ENCODE data around the gene INPP5K.

INPP5K gene

GRCh38 chr17:1505586-1505985 is 10.8 kb downstream of the INPP5K start:
- no peak for DNase-seq

GRCh38 chr17:1504866-1505265 is 11.5 kb downstream of the INPP5K start:
- no peak for DNase-seq

- DNase-seq: no peak
Measured at GRCh38 chr17:1503699-1504098, 12.7 kb downstream of the INPP5K start.

- no peak for DNase-seq
Measured at GRCh38 chr17:1498869-1499268, 17.5 kb downstream of the INPP5K start.

DNA sequence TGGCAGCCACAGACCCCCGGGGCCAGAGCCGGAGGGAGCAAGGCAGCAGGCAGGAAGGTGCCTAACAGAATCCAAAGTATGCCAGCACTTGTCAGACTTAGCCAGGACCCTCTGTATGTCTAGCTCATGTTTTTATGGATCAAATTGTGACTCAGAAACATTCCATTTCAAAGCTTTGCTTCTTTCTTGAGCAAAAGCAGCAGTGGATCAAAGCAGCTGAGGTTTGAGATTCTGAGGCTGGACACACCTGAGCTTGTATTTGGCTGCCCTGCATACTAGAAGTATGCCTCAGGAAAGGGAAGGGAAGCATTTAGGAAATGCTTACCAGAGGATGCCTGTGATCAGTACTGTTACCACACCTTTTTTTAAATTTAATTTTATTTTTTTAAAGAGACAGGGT is 18.2 kb downstream of the INPP5K start:
- no peak for DNase-seq

DNA sequence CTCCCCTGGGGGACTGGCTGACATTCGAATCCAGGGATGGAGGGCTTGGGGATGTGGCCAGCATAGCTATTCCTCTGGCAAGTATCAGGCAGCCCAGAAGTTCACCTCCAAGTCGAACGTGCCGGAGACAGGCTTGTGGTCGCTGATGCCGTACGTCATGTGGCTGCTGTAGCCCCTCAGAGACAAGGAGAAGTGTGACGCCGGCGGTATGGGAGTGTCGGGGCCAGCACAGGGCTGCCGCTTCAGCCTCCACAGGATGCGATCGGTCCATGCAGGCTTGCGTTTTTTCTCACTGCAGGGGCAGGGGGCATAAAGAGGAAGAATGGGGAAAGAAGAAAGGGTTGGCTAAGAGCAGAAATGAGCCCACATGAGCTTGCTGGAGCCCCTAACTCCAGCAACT is 18.6 kb downstream of the INPP5K start:
- DNase-seq: no peak

DNA sequence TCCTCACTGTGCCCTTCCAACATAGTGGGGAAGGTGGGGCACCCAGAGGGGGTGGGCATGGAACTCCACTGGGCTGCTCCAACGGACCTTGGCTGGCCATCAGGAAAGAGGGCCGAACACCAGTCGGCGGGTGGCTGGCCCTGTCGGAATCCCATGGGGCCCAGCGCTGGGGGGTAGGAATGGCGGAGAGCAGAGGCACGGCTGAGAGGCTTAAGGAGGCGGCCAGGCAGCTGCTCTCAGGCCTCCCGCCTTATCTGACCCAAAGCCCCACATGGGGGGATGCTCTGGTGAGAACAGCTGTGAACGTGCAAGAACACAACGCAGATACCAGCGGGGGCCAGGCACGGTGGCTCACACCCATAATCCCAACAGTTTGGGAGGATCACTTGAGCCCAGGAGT is 19.5 kb downstream of the INPP5K start:
- no peak for DNase-seq

DNA sequence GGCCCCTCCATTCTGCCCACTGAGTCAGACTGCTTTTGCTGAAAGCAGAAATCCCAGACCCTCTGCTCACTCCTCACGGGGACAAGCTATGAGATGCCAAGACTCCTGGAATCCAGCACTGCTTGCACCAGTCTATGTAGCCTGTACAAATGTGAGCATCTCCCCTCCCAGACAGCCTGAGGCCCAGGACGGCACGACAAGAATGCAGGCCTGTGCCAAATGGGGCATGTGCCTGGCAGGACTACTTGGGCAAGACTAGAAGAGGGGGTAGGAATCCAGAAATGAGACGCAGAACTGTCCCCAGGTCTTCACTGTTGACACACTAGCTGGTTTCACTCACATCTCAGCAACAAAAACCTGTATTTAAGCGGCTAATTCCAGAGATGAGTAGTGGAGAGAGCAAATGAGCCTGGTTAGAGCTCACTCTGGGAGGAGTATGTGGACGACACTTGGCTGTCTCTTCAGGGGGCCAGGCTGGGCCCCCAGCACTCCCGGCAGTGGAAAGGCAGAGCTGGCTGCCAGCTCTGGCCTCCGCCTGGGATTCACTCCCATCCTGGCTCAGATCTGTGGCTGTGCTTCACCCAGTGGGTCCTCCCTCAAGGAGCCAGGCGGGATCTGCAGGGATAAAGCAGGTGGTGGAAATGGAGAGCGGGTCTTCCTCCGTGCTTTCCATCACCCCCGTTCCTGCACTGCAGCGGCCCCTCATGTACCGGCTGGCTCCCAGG is 21.0 kb downstream of the INPP5K start:
- no peak for DNase-seq

- no peak for DNase-seq
Measured at GRCh38 chr17:1494736-1495253, 21.6 kb downstream of the INPP5K start.

GRCh38 chr17:1494203-1494602 is 22.2 kb downstream of the INPP5K start:
- no peak for DNase-seq

GRCh38 chr17:1493291-1493980 is 23.0 kb downstream of the INPP5K start:
- DNase-seq: no peak

- DNase-seq: no peak
Measured at GRCh38 chr17:1492249-1493206, 23.9 kb downstream of the INPP5K start, which contains the start of gene MYO1C. Gene MYO1C, minus strand, starts transcription at chr17:1492686. Its CDS starts 199 bp downstream, at chr17:1492487.

DNA sequence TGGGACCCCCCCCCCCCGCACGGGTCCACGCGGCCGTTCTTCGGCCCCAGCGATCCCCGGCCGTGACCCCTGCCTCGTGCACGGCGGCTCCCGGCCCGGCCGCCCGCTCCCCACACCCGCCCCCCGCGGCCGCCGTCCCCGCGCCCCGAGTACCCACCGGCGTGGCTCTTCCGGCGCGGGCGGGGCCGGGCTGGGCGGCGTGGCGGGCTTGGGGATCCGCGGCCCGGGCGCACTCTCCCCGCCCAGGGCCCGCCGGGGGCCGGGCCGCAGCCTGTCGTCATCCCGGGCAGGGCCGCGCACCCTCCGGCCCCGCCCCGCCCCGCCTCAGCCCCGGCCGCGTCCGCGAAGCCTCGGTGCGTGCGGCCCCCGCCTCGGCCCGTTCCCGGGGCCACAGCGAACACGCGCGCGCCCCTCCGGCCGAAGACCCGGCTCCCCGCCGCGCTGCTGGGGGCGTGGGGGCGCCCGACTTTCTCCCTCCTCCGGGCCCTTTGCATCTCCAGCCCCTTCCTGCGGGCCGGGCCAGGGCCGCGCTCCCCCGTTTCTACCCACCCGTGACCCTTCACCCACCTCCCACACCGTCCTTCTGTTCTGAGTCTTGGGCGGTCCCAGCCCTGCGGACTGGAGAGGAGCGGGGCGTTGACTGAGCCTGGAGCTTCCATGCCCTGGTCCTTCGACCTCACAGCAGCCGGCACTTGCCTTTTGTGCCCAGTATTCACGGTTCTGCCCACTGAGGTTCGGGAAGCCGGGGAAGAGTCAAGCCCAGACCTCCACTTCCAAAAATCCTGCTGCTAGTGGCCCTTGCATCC is 24.8 kb downstream of the INPP5K start:
- peak; percentile 42 for DNase-seq

- peak; percentile 64 for DNase-seq
Measured at GRCh38 chr17:1490643-1491442, 25.6 kb downstream of the INPP5K start.

DNA sequence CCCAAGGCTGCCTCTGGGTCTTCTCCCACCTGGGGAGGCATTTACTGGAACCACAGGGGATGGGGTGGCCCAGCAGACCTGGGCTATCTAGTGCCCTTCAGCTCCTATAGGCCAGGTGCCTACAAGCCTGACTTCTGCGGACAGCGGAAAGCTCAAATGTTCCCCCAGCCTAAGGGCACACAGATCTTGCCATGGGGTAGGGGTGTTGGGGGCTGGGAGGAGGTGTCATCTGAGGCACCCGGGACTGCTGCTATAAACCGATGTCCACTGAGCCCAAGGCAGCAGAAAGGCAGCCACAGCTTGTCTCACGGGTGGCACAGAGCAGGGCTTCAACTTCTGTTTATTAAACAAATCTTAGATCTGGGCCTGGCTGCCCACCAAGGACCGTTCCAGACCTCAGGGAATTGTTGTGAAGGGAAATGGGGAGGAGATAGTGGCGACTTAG is 27.6 kb downstream of the INPP5K start:
- no peak for DNase-seq

GRCh38 chr17:1487939-1488825 is 28.2 kb downstream of the INPP5K start:
- DNase-seq: peak; percentile 66

GRCh38 chr17:1486802-1487695 is 29.4 kb downstream of the INPP5K start:
- peak; percentile 65 for DNase-seq

GRCh38 chr17:1485423-1486376 is 30.7 kb downstream of the INPP5K start:
- DNase-seq: peak; percentile 57
